SK-N-MC (cell line): ENCODE results near the gene C14orf93.

Experiments
- EZH2 ChIP-seq: fragments of 200-600 bp; sonication (generic); IDR thresholded peaks from one replicate; pipeline ENCODE4 v1.6.1; 2017; ENCODE audit warnings: antibody characterized with exemption
- FOXP2 ChIP-seq: optimal IDR thresholded peaks from 2 replicates; pipeline ENCODE3; 2011; ENCODE audit warnings: mild to moderate bottlenecking, moderate library complexity; ENCODE audit not compliant: insufficient read depth; ENCODE audit errors: extremely low read length, control extremely low read depth
- POLR2AphosphoS5 ChIP-seq: IDR thresholded peaks from 2 replicates; pipeline ENCODE4 v1.6.1; 2012; ENCODE audit warnings: mild to moderate bottlenecking, low read depth, low read length, borderline replicate concordance

GRCh38 chr14:22972313-22972930, 37.5 kb downstream of the C14orf93 start:
- TF ChIP-seq POLR2AphosphoS5 (no peak), EZH2 (no peak), FOXP2 (no peak)
